IPS DF 4.7 (cell line): Measurements from ENCODE around the gene IL16.
"Not testable (repeated sequence)": the region's sequence is repeated elsewhere in the genome, so short reads cannot be mapped to it uniquely, and the experiment has no call there.

Experiments used
- DNase-seq: peaks from one replicate; pipeline ENCODE4 v3.0.0-alpha.2; 2013; ENCODE audit warnings: low spot score; ENCODE audit errors: extremely low read depth

The IL16 gene

DNA sequence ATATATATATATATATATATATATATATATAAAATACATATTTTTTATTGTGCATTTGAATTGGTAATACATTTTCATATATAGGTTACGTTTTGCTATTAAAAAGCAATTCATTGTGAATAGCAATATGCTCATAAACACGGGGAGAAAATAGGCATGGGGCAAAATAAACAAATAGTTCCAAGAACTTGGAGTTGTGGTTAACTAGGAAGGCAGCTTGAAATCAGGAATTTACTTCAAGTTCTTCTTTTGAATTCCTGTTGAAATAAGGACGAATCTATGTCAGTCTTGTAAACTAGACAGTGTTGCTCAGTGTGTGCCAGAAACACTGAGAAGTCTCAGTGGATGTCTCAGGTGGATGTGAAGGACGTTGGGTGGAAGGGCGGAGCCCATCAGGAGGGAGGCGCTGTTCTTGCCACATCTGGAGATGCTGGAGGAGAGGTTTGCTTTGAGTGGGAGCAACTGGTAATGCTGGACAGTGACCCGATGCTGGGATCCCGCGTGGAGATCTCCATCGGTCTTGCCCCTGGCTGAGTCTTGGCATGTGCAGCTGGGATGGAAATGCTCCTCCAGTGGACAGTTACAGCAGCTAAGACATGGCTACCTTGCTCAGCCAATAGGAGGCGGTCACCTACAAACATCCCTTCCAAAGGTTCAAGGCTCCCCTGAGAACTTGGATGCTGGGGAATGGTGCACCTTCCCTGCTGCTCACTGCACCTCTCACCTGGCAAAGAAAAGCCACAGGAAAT, 2.5 kb downstream of the IL16 start:
- DNase-seq: no peak

DNA sequence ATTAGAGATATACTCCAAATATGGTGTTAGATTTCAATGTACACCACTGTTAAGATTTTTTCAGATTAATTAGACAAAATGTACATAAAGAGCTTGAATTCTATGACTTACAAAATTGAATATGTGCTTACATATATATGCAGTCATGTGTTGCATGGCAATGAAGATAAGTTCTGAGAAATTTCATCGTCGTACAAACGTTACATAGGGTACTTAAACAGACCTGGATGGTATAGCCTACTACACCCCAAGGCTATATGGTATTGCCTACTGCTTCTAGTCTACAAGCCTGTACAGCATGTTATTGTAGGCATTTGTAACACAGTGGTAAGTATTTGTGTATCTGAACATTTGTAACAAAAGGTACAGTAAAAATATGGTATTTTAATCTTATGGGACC, 9.3 kb downstream of the IL16 start:
- DNase-seq: no peak

DNA sequence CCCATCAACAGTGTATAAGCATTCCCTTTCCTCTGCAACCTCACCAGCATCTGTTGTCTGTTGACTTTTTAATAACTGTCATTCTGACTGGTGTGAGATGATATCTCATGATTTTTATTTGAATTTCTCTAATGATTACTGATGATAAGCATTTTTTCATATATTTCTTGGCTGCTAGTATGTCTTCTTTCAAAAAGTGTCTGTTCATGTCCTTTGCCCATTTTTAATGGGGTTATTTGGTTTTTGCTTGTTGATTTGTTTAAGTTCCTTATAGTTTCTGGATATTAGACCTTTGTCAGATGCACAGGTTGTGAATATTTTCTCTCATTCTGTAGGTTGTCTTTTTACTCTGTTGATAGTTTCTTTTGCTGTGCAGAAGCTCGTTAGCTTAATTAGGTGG, 11.3 kb downstream of the IL16 start:
- DNase-seq: not testable (repeated sequence)

DNA sequence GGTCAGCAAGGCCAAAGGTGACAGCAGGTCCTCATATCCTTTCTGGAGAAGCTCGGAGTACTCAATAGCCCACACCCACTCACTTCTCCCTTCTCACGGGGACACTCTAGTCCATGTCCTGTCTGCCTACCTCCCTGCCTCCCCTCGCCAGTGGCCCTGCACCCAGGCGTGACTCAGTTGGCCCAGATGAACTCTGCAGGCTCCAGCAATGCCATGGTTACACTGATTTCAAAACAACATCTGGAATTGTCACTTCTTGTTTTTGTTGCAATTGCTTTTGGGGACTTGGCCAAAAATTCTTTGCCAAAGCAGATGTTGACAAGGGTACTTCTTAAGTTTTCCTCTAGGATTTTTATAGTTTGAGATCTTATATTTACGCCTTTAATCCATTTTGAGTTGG, 13.0 kb downstream of the IL16 start:
- DNase-seq: no peak

DNA sequence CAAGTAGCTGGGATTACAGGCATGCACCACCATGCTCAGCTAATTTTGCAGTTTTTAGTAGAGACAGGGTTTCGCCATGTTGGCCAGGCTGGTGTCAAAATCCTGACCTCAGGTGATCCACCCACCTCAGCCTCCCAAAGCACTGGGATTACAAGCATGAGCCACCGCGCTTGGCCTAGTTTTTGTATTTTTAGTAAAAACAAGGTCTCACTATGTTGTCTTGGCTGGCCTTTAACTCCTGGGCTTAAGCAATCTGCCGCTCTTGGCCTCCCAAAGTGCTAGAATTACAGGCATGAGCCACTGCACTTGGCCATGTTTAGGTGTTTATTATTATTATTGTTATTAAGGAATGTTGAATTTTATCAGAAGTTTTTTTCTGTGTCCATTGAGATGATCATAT, 14.7 kb downstream of the IL16 start:
- DNase-seq: no peak

DNA sequence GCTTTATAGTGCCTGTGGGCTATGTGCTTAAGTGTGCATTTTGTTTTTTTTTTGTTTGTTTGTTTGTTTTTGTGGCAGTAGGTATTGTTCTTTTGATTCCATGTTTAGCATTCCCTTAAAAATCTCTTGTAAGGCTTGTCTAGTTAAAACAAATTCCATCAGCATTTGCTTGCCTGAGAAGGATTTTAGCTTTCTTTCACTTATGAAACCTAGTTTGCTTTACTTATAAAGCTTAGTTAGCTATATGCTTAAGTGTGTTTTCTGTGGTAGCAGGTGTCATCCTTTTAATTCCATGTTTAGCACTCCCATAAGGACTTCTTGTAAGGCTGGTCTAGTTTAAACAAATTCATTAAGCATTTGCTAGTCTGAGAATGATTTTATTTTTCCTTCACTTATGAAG, 17.3 kb downstream of the IL16 start:
- DNase-seq: no peak

DNA sequence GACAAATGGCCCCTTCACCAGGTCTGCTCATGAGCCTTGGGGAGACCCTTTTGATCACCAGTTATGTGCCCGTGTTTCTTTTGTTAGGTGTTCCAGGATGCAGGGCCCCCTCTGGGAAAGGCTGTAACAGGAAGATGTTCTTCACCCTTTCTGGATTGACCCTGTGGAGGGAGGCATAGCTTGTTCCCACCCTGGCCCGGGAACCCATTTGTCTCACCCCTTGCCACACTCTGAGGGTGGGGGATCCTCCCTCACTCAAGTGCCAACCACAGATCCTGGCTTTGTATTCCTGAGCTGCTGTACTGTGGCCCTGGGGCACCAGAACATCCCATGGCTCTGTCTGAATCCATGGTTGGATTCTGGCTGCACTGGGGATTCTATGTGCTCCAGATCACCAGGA, 18.9 kb downstream of the IL16 start:
- DNase-seq: no peak

DNA sequence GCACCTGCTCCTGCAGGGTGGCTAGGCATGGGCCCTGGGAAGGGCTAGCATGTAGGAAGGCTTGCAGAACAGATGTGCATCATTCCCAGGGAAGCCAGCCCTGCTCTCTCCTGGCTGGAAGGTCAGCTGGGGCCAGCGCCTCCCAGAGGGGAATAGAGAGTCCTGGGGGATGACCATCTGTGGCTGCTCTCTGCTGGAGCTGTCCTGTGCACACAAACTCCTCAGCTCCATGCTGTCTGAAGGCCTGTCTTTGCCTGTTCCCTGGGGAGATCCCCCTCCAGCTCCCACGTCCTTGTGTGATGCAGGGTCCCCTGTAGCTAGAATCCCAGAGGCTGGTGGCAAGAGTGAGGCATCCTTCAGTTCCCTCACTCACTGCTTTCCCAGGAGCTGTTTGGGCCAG, 19.3 kb downstream of the IL16 start:
- no peak for DNase-seq

DNA sequence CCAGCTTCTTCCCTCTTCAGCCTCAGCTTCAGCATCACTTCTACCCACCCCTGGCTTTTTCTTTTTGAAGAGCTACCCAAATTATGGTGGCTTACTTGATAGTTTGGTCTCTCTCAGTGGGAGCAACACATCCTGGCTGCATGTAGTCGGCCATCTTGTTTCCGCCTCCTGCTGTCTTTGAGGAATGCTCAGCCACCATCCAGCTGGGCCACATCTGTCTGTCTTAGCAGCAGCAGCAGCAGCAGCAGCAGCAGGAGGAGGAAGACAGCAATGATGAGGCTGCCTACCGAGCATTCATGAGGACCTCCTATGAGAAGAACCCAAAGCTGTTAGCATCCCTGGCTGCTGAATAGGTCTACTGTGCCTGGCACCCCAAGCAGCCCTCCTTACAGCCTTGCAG, 19.7 kb downstream of the IL16 start:
- DNase-seq: peak; percentile 51

DNA sequence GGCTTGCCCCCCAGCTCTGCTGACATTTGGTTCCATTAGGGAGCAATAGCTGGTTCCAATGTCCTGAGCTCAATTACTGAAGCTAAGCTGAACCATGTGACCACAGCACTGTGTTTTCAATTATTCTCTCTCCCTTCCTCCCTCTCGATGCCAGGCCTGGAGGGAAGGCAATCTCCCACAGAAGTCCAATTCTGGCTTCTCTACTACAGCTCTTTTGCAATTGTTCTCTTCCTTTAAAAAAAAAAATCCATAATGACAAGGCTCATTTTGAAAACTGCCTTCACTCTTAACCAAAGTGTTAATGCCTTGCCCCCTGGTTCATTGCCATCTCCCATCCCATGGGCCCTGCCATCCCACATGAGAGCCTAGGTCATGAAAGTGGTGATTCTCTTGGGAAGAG, 24.8 kb downstream of the IL16 start:
- no peak for DNase-seq

DNA sequence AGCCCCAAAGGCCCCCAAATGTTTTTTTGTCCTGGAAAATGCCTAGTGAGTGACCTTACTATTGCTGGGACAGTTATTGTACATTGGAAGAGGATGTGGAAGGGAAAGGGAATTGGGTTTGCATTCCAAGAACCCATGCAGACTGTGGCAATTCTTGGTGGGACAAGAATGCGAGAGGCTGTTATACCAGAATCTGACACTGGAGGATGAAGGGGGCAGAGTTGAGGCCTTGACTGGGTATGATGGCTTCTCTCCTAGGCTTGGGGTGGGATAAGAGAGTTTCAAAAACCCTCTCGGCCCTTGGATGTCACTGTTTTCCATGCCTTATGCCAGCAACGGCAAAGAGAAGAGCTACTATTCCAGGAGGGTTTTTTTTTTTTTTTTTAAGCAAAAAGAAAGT, 25.3 kb downstream of the IL16 start:
- DNase-seq: no peak

DNA sequence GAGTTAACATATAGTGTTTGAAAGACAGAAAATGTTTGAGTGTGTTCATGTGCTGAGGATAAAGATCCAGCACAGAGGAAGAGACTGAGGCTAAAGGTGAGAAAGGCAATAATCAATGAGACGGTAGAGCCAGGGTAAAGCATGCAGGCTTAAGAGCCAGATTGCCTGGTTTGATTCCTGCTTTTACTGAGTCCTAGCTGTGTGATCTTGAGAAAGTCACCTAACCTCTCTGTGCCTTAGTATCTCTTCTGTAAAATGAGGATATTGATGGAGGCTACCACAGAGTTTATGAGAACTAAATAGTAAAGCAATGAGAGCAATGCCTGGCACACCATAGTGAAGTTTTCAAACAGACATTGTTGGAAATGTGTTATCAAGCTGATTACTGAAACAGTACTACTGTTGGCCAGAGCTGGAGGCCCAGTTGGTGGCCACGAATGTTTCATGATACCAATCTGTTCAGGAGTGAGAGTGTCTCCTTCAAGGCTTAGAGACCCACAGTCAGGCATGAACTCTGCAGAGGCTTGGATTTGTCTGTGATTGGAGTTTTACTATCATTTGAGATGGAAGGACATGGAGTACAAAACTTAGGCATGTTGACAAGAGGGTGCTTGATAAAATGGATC, 26.8 kb downstream of the IL16 start:
- no peak for DNase-seq

DNA sequence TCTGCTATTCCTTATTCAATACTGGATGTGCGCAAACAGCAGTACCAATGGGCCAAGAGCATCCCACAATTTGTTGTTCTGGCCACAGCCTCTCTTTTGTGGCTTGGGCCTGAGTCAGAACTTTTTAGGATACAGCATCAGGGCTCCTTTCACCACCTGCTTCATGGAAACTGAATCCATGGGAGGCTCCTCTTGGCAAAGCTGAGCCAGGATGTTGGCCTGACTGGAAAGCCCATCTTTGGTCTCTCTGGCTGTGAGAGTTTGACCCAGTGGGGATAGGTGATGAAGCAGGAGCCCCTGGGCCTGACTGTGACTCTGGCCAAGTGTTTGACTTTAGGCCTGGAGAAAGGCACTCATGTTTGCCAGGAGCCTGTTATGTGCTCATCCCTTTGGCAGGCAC, 27.6 kb downstream of the IL16 start:
- DNase-seq: no peak

DNA sequence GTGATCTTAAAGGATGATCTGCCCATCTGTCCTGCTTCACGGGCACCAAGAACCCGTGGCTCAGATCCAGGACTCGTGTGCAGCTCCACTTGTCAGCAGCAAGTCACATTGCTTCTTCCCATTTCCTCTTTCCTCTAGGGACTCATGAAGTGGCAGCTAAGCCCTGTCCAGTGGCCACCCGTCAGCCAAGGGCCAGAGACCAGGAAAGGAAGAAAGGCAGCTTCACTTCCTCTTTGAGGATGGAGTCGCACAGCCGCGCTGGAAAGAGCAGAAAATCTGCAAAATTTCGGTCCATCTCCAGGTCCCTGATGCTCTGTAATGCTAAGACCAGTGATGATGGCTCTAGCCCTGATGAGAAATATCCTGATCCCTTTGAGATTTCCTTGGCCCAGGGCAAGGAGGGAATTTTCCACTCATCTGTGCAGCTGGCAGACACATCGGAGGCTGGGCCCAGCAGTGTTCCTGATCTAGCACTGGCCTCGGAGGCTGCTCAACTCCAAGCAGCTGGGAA, 28.5 kb downstream of the IL16 start:
- no peak for DNase-seq

DNA sequence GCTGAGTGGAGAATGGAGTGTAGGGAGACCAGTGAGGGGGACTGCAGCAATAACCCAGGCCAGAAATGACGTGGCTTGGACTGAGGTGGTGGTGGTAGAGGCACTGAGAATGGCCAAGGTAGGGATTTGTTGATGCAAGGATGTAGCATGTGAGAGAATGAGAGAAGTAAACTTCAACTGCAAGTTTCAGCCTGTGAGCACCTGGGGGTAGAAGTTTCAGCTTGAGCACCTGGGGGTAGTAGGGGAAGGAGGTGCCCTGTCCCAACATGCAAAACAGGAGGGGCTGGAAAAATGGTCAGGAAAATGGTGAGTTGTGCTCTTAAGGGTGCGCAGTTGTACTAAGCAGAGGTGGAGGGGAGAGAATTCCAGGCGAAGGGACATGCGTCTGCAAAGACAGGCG, 31.0 kb downstream of the IL16 start:
- DNase-seq: no peak

DNA sequence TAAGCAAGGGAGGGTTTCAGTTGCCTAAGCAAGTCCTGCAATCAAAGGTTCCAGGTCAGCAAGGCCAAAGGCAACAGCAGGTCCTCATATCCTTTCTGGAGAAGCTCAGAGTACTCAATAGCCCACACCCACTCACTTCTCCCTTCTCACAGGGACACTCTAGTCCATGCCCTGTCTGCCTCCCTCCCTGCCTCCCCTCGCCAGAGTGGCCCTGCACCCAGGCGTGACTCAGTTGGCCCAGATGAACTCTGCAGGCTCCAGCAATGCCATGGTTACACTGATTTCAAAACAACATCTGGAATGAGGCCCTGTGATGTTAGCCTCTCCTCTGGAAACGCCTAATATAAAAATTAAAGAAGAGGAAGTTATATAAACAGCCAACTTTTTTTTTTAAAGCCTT, 32.9 kb downstream of the IL16 start:
- no peak for DNase-seq

DNA sequence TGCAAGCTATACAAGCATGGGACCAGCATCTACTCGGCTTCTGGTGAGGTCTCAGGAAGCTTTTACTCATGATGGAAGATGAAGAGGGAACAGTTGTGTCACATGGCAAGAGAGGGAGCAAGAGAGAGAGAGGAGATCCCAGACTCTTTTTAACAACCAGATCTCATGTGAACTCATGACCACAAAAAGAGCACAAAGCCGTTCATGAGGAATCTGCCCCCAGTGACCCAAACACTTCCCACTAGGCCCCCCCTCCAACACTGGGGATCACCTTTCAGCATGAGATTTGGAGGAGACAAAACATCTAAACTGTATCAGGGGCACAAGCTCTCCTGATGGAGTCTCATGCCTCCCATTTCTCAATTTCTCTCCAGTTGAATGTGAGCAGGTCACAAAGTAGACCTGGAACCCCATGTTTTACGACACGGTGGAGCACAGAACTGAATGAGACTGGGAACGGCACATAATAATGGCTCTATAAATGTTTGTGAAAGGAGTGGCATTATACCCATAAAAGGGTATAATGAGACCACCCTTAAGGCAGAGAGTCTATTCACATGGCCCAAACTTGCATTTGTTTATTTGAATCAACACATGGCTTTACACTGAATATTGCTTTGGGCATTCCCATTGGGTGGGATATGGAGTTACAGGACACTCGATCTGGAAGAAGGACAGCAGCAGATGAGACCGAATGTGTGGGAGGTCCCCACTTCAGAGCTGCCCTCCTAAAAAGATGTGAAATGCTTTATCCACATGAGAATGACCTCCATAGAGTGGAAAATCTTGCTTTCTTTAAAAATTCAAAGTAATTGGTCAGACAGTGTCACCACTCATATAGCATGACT, 38.8 kb downstream of the IL16 start:
- DNase-seq: no peak

DNA sequence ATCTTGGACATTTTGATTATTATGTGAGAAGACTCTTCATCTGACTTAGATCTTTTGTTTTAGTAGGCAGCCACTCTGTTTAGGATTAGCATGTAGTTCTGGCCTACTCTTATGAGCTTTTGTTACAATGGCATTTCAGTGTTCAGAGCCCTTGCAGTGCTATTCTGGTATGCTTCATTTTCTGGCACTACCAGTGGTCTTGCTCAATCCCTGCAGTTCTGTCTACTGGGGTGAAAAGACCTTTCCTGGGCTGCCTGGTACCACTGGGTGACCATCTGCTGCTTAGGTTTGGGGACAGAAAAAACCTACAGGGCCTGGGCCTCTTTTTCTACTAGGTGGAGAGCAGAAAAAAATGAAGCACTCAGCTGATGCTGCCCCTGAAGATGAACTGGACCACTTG, 42.5 kb downstream of the IL16 start:
- no peak for DNase-seq

DNA sequence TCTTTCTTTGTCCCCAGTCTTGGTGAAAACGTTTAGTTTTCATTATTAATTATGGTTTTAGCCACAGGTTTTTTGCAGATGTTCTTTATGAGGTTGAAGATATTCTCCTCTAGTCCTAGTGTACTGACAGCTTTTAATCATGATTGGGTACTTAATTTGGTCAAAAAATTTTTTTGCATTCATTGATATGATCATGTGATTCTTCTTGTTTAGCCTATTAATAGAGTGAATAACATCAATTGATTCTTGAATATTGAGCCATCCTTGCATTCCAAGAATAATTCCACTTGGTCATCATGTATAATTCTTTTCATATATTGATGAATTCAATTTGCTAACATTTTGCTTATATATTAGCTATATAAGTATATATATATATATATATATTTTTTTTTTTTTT, 46.1 kb downstream of the IL16 start:
- no peak for DNase-seq

DNA sequence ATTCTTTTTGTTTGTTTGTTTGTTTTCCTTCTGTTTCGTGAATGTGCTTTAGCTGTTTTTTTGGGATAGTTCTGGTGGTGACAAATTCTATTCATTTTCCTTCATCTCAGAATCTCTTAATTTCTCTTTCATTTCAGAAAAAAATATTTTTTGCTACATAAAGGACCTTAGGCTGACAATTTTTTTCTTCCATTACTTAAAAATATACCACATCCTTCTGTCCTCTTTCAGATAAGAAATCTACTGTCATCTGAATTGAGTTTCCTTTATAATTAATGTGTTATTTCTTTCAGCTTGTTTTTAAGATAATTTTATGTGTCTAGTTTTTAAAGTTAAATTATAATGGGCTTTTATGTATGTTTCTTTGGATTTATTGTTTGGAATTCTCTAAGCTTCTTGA, 47.6 kb downstream of the IL16 start:
- no peak for DNase-seq

DNA sequence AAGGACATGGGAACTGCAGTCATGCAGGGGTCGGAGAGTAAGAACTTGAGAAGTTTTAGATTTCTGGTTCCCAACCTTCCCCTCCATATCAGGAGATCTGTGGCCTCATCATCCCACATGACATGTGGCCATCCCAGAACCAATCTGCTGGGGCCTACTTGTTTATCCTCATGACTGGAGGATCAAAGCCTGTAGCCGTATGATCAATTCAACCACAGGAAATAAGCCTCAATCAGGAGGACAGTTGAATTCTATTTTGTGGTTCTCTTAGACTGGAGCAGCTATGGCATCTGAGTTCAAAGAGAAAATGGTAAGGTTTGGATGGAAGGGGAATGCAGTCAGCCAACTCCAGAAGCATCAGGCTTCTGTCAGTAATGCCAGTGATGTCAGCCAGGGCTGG, 57.2 kb downstream of the IL16 start:
- DNase-seq: no peak

DNA sequence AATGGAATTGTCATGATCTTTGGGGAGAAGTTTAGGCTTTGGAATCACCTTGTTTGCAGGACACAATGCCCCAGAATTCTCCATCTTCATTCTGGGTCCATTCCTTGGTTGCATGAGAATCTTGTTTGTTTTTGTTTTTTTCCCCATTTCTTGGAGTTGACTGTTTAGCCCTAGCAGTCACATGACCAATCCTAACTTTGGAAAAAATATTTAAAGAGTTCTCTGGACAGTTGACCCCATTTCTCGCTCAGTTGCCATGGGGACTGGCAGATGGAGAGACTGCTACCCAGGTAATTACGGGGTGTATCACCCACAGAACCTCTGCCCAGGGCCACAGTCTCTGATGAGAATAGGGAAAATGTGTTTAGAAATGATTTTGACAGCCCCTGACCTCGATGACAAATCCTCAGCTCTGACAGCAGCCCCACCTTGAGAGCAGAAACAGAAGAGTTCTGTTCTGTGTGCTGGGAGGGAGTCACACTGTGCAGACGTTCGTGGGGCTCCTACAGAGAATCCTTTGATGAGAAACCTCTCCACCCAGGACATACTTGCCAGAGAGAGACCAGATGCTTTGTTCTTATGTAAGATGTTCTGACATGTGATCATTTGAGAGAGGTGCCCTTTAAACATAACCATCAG, 57.7 kb downstream of the IL16 start:
- no peak for DNase-seq
